Mesenchymal stem cell (in vitro differentiated cells and primary cell): ENCODE measurements around the gene TVP23B.
"Not testable (repeated sequence)": the region's sequence is repeated elsewhere in the genome, so short reads cannot be mapped to it uniquely, and the experiment has no call there.

ENCODE experiments used
- DNase-seq: peaks from one replicate; pipeline ENCODE4 v3.0.0-alpha.2; 2013
- H2AFZ ChIP-seq: one replicate; pipeline ENCODE4 v1.6.1; 2013; ENCODE audit warnings: low read depth, mild to moderate bottlenecking, control low read depth, inconsistent platforms, low read length, moderate library complexity
- H2AK5ac ChIP-seq: 2 replicates; pipeline ENCODE4 v1.6.1; 2013; ENCODE audit warnings: low read length, moderate library complexity, mild to moderate bottlenecking, inconsistent platforms; ENCODE audit not compliant: severe bottlenecking
- H2BK120ac ChIP-seq: one replicate; pipeline ENCODE4 v1.6.1; 2013; ENCODE audit warnings: low read depth, mild to moderate bottlenecking, inconsistent platforms, low read length, moderate library complexity
- H2BK12ac ChIP-seq, 2 experiments: one replicate each; pipeline ENCODE4 v1.6.1; 2013; ENCODE audit warnings: inconsistent platforms in 2 of 2, low read length in 2 of 2, mild to moderate bottlenecking in 2 of 2, moderate library complexity in 2 of 2, control low read depth in 1 of 2
- H2BK15ac ChIP-seq: one replicate; pipeline ENCODE4 v1.6.1; 2013; ENCODE audit warnings: mild to moderate bottlenecking, low read depth, inconsistent platforms; ENCODE audit not compliant: poor library complexity, severe bottlenecking
- H2BK5ac ChIP-seq: 2 replicates; pipeline ENCODE4 v1.6.1; 2013; ENCODE audit warnings: low read depth, mild to moderate bottlenecking, low read length, control low read depth, inconsistent platforms; ENCODE audit not compliant: poor library complexity, severe bottlenecking
- H3K14ac ChIP-seq, 2 experiments: one replicate each; pipeline ENCODE4 v1.6.1; 2013; ENCODE audit warnings: inconsistent platforms in 2 of 2, low read length in 2 of 2, control low read depth in 1 of 2, mild to moderate bottlenecking in 1 of 2, moderate library complexity in 1 of 2
- H3K18ac ChIP-seq, 2 experiments: one replicate each; pipeline ENCODE4 v1.6.1; 2013; ENCODE audit warnings: inconsistent platforms in 2 of 2, low read length in 2 of 2, control low read depth in 1 of 2, low read depth in 1 of 2, mild to moderate bottlenecking in 1 of 2
- H3K23ac ChIP-seq, 2 experiments: one replicate each; pipeline ENCODE4 v1.6.1; 2013; ENCODE audit warnings: inconsistent platforms in 2 of 2, low read length in 2 of 2, mild to moderate bottlenecking in 2 of 2, moderate library complexity in 2 of 2, control low read depth in 1 of 2
- H3K27ac ChIP-seq: 2 replicates; pipeline ENCODE4 v1.5.1; 2013; ENCODE audit warnings: mild to moderate bottlenecking, moderate library complexity, low read length, control low read depth, inconsistent platforms; ENCODE audit not compliant: poor library complexity, severe bottlenecking
- H3K27me3 ChIP-seq, 2 experiments: 2 replicates each; pipeline versions ENCODE4 v1.6.1 to v1.7.0; 2013; ENCODE audit warnings: low read length in 2 of 2, mild to moderate bottlenecking in 2 of 2, moderate library complexity in 2 of 2, control low read depth in 1 of 2, inconsistent platforms in 1 of 2; ENCODE audit not compliant: control insufficient read depth in 1 of 2, insufficient read depth in 1 of 2
- H3K36me3 ChIP-seq, 2 experiments: 2 replicates each; pipeline versions ENCODE4 v1.6.1 to v1.7.0; 2013; ENCODE audit warnings: low read length in 2 of 2, control low read depth in 1 of 2, inconsistent platforms in 1 of 2, low read depth in 1 of 2, mild to moderate bottlenecking in 1 of 2; ENCODE audit not compliant: insufficient read depth in 2 of 2, control insufficient read depth in 1 of 2
- H3K4ac ChIP-seq, 2 experiments: one replicate each; pipeline ENCODE4 v1.6.1; 2013; ENCODE audit warnings: inconsistent platforms in 2 of 2, low read length in 2 of 2, mild to moderate bottlenecking in 2 of 2, moderate library complexity in 2 of 2, control low read depth in 1 of 2, low read depth in 1 of 2
- H3K4me1 ChIP-seq: 2 replicates; pipeline ENCODE4 v1.6.1; 2013; ENCODE audit warnings: low read depth, low read length, control low read depth; ENCODE audit not compliant: control insufficient read depth, insufficient read depth
- H3K4me2 ChIP-seq: 2 replicates; pipeline ENCODE4 v1.6.1; 2013; ENCODE audit warnings: low read length, mild to moderate bottlenecking, inconsistent platforms; ENCODE audit not compliant: poor library complexity, severe bottlenecking
- H3K4me3 ChIP-seq, 2 experiments: 2 replicates each; pipeline versions ENCODE4 v1.5.1 to v1.7.0; 2013; ENCODE audit warnings: low read length in 2 of 2, mild to moderate bottlenecking in 2 of 2, control low read depth in 1 of 2, low read depth in 1 of 2; ENCODE audit not compliant: insufficient read depth in 1 of 2
- H3K79me1 ChIP-seq: replicated peaks from 2 replicates; pipeline ENCODE4 v1.6.1; 2013; ENCODE audit warnings: mild to moderate bottlenecking, control low read depth, low read length, inconsistent platforms; ENCODE audit not compliant: poor library complexity, severe bottlenecking
- H3K9ac ChIP-seq: 2 replicates; pipeline ENCODE4 v1.7.0; 2013; ENCODE audit warnings: mild to moderate bottlenecking, low read length, moderate library complexity
- H3K9me3 ChIP-seq: 2 replicates; pipeline ENCODE4 v1.7.0; 2013; ENCODE audit warnings: mild to moderate bottlenecking, low read length; ENCODE audit not compliant: control insufficient read depth
- H4K8ac ChIP-seq: one replicate; pipeline ENCODE4 v1.6.1; 2013; ENCODE audit warnings: inconsistent platforms, mild to moderate bottlenecking, low read length, moderate library complexity
- H4K91ac ChIP-seq: one replicate; pipeline ENCODE4 v1.6.1; 2013; ENCODE audit warnings: mild to moderate bottlenecking, low read length, inconsistent platforms
- WGBS: methylation state at CpG from one replicate; pipeline ENCODE4 v1.1.7; 2013; ENCODE audit warnings: mixed read lengths; 5-methylcytosine and 5-hydroxymethylcytosine counted together

The TVP23B gene

DNA sequence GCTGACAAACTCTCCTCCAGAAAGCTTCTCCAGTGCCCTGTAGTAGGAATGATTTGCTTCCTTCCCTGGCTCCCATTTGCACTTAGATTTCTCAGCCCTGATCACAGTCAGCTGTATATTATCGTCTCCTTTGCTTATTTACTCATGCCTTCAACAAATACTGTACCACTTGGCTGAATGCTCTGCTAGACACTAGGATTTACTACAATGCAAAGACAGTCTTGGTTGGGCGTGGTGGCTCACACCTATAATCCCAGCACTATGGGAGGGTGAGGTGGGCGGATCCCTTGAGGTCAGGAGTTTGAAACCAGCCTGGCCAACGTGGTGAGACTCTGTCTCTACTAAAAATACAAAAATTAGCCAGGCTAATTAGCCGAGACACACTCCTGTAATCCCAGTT is 5.9 kb downstream of the TVP23B start:
- not testable (repeated sequence) for H2BK5ac ChIP-seq, H3K9me3 ChIP-seq, H4K91ac ChIP-seq, H3K14ac ChIP-seq, H2BK120ac ChIP-seq, H3K23ac ChIP-seq, H3K36me3 ChIP-seq, DNase-seq, H2BK15ac ChIP-seq, H3K27me3 ChIP-seq, H4K8ac ChIP-seq, H2AFZ ChIP-seq, H2AK5ac ChIP-seq, H3K27ac ChIP-seq, H3K4me1 ChIP-seq, H3K18ac ChIP-seq, H3K4ac ChIP-seq, H2BK12ac ChIP-seq, H3K4me2 ChIP-seq, H3K4me3 ChIP-seq, H3K9ac ChIP-seq, H3K79me1 ChIP-seq
- WGBS, result 95% methylated on average over 3 of the region's 5 CpGs

DNA sequence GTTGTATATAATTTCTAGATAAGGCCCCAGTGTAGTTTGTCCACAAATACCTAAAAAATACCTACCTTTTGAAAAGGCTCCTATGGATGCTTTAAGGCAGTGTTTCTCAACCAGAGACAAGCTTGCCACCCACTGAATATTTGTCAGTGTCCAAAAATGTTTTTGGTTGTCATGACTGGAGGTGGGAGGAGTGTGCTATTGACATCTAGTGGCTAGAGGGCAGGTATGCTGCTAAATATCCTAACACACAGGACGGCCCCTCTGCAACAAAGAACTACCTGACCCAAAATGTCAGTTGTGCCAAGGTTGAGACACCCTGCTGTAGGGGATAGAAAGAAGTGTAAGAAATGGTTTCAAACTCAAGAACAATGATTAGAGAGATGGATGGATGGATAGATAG is 10.4 kb downstream of the TVP23B start:
- no CpG with 5 or more reads among the region's 1 CpG for WGBS
- H3K18ac ChIP-seq, H3K4me3 ChIP-seq, H3K79me1 ChIP-seq, H3K9ac ChIP-seq, H3K4me2 ChIP-seq, H2AFZ ChIP-seq, H3K4ac ChIP-seq, H3K9me3 ChIP-seq, H4K91ac ChIP-seq, H3K27ac ChIP-seq, H2AK5ac ChIP-seq, H3K4me1 ChIP-seq, H2BK120ac ChIP-seq, H3K27me3 ChIP-seq, DNase-seq, H2BK15ac ChIP-seq, H3K23ac ChIP-seq, H3K14ac ChIP-seq, H2BK12ac ChIP-seq, H4K8ac ChIP-seq, H3K36me3 ChIP-seq, H2BK5ac ChIP-seq: not testable (repeated sequence)

DNA sequence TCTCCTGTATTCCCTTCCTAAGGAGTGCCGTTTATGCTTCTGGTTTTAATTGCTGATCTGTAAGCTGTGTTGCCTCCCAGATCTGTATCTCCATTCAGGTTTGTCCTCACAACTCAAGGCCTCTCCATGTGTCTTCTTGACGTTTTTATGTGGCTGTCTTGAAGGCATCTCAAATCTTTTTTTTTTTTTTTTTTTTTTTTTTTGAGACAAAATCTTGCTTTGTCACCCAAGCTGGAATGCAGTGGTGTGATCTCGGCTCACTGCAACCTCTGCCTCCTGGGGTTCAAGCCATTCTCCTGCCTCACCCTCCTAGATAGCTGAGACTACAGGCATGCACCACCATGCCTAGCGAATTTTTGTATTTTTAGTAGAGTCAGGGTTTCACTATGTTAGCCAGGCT is 13.9 kb downstream of the TVP23B start:
- H3K4me1 ChIP-seq, H2BK12ac ChIP-seq, H2BK120ac ChIP-seq, H4K91ac ChIP-seq, H2BK5ac ChIP-seq, H3K79me1 ChIP-seq, H3K9me3 ChIP-seq, H2AFZ ChIP-seq, H3K4ac ChIP-seq, H4K8ac ChIP-seq, H3K27me3 ChIP-seq, H3K4me2 ChIP-seq, H2BK15ac ChIP-seq, H3K27ac ChIP-seq, H3K18ac ChIP-seq, H3K14ac ChIP-seq, H3K9ac ChIP-seq, H3K4me3 ChIP-seq, H2AK5ac ChIP-seq, H3K23ac ChIP-seq: not testable (repeated sequence)
- DNase-seq, result peak; percentile 5
- peaks cover 6 to 20% of the 10 kb centered on the region in 2 experiments for H3K36me3 ChIP-seq
- WGBS, result 74% methylated on average over 3 of the region's 4 CpGs

DNA sequence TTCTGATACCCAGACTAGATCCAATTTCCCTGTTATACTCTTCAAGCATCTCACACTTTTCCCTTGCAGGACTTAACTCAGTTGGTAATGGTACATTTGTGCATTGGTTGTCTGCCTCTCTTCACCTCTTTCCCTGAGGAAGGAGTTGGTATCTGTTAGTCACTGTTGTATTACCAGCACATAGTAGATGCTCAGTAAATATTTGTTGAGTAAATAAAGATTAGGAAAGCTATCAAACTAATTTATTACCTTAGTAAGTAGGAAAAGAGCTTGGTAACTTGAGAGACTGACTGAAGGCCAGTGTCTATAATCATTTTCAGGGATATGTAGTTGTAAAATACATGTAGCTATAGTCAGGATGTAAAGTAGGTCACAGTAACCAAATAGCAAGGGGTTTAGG is 15.9 kb downstream of the TVP23B start:
- not testable (repeated sequence) for H3K79me1 ChIP-seq, H2BK15ac ChIP-seq, H4K8ac ChIP-seq, H2BK120ac ChIP-seq, H2BK12ac ChIP-seq, H3K4me1 ChIP-seq, H3K4me2 ChIP-seq, H3K9me3 ChIP-seq, H3K14ac ChIP-seq, H3K27ac ChIP-seq, H3K4ac ChIP-seq, H4K91ac ChIP-seq, H2AFZ ChIP-seq, H3K9ac ChIP-seq, H3K27me3 ChIP-seq, H3K4me3 ChIP-seq, H3K23ac ChIP-seq, H3K18ac ChIP-seq, H2AK5ac ChIP-seq, DNase-seq, H2BK5ac ChIP-seq
- peaks cover 9 to 30% of the 10 kb centered on the region in 2 experiments for H3K36me3 ChIP-seq
